GM23248 (cell line): Measurements from ENCODE around the gene OR2AG2.

ENCODE experiments used
- EZH2 ChIP-seq: fragments of 200-600 bp; sonication (generic); IDR thresholded peaks from 2 replicates; pipeline ENCODE4 v1.6.1; 2018; ENCODE audit warnings: antibody characterized with exemption, mild to moderate bottlenecking; ENCODE audit not compliant: insufficient read depth, poor library complexity, severe bottlenecking
- EZH2phosphoT487 ChIP-seq: fragments of 200-600 bp; sonication (generic); IDR thresholded peaks from 2 replicates; pipeline ENCODE4 v1.6.1; 2018; ENCODE audit warnings: antibody characterized with exemption, moderate library complexity, mild to moderate bottlenecking, low read depth; ENCODE audit not compliant: insufficient read depth

GRCh38 chr11:6790546-6790945, 18.8 kb upstream of the OR2AG2 start:
- TF ChIP-seq EZH2 (no peak), EZH2phosphoT487 (no peak)
